CD4-positive, CD25-positive, alpha-beta regulatory T cell (primary cell): ENCODE results near the gene GPR149. TPM values are rescaled to one million over a fixed set of nuclear protein-coding genes. Genes with fewer than 3 reads are reported as not detected.

Source experiments
- polyA plus RNA-seq, 4 donors: library from polyadenylated mRNA; unstranded; fragments of 300-500 nt; fragmentation: Illumina TruSeq; gene quantifications; one replicate each; pipeline ENCODE4 v1.2.3, GENCODE V29; 2021
- total RNA-seq: library from RNA; stranded (reverse); gene quantifications from one replicate; pipeline ENCODE4 v1.2.3, GENCODE V29; 2022

GPR149 gene
- total and polyA plus RNA-seq, 5 donors from 2014 or later = not detected

Other genes starting within 250 kb of the GPR149 start
- 121 TPM for gene DHX36, start 105.7 kb downstream of the GPR149 start, total RNA-seq
- gene DHX36, start 105.7 kb downstream of the GPR149 start, polyA plus RNA-seq = 10 to 100 TPM; 11.6 to 22.6 (median 15.9) TPM